ENCODE measurements around the gene TTC27. TPM values are rescaled to one million over a fixed set of nuclear protein-coding genes. Genes with fewer than 3 reads are reported as not detected.

The TTC27 gene
- polyA plus RNA-seq, 3 donors = 18.1 to 26.9 (median 21.2) TPM

- no peak for DNase-seq (ENCODE audit: extremely low read depth in 1 of 11, low read depth in 9 of 11, low spot score in 4 of 11)
Observed at GRCh38 chr2:32775954-32776353, 148.1 kb downstream of the TTC27 start.

DNA sequence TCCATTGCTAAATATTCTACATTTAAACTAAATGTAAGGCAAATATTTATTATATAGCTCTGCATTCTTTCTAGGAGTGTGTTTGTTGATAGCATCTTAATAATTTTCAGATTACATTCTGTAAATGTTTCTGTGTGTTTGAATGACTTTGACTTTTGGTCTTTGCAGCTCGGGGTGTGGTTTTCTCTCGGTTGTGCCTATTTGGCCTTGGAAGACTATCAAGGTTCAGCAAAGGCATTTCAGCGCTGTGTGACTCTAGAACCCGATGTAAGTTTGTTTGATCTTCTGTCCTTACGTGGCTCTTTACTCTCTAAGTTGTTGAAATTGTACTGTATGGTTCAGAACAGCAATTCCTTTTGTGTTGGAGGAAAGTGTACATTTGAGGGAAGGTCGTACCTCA is 149.9 kb downstream of the TTC27 start:
- no peak for DNase-seq (ENCODE audit: extremely low read depth in 1 of 11, low read depth in 9 of 11, low spot score in 4 of 11)

- DNase-seq (ENCODE audit: extremely low read depth in 1 of 11, low read depth in 9 of 11, low spot score in 4 of 11) = no peak
Observed at GRCh38 chr2:32780961-32781360, 153.1 kb downstream of the TTC27 start.

DNA sequence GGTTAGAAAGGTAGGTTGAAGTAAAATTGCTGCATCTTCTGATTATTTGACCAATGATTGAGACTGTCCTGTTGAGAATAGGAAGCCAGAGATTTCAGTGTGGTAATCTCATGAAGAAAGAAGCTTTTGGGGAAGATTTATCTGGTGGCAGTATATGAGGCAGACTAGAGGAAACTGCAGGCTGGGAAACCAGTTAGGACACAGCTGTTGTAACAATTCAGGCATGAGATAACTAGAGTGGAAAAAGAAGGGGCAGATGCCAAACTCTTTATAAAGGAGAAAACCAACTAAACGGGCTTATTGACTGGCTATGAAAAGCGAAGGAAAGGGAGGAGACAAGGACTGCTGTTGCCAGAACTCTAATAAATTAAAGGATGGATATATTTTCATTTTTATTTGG is 155.6 kb downstream of the TTC27 start:
- DNase-seq (ENCODE audit: extremely low read depth in 1 of 11, low read depth in 9 of 11, low spot score in 4 of 11) = no peak

- DNase-seq (ENCODE audit: extremely low read depth in 1 of 11, low read depth in 9 of 11, low spot score in 4 of 11) = no peak
Observed at GRCh38 chr2:32783933-32784332, 156.1 kb downstream of the TTC27 start.

DNA sequence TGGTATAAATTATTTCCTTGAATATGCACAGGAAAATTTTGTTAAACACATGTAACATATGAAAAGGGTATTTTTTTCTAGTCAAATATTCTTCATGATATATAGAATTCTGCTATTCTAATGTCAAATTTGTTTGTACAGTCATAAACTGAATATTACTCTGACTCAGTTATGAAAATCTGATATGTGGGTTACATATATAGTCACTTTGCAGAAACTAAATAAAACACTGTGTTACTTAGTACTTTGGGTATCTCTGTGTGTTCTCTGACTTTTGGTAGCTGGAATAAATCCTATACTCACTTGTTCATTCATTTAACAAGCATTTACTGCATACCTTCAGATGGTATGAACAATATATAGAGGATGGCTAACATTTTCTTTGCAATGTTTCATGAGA is 159.4 kb downstream of the TTC27 start:
- no peak for DNase-seq (ENCODE audit: extremely low read depth in 1 of 11, low read depth in 9 of 11, low spot score in 4 of 11)

GRCh38 chr2:32788114-32788513 is 160.3 kb downstream of the TTC27 start:
- DNase-seq (ENCODE audit: extremely low read depth in 1 of 11, low read depth in 9 of 11, low spot score in 4 of 11) = no peak

DNA sequence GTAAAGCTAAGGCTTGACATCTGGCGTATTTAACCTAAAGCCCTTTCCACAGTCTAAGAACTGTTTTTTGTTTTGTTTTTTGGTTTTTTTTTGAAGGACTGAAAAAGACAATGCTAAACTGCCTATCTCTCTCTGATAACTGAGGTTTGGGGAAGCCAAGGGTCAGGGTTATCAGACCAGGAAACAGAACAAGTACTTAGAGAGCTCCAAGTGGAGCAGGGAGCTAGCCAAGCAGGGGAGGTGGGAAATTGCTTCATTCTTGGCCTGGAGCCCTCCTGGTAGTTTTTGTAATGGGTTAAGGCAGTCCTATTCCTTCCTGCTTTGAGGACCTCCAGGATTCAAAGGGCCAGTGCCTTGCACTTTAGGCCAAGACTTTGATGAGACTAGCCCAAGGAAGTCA is 164.6 kb downstream of the TTC27 start:
- DNase-seq (ENCODE audit: extremely low read depth in 1 of 11, low read depth in 9 of 11, low spot score in 4 of 11) = no peak

DNA sequence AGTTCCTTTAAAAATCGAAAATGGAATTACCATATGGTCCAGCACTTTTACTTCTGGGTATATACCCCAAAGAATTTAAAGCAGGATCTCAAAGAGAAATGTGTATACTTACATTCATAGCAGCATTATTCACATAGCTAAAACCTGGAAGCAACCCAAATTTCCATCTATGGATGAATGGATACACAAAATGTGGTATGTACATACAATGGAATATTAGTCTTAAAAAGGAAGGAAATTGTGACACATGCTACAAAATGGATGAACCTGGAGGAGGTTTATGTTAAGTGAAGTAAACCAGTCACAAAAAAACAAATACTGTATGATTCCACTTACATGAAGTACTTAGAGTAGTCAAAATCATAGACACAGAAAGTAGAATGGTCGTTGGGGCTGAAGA is 171.0 kb downstream of the TTC27 start:
- no peak for DNase-seq (ENCODE audit: extremely low read depth in 1 of 11, low read depth in 9 of 11, low spot score in 4 of 11)

- DNase-seq (ENCODE audit: extremely low read depth in 1 of 11, low read depth in 9 of 11, low spot score in 4 of 11) = no peak
Observed at GRCh38 chr2:32801741-32802140, 173.9 kb downstream of the TTC27 start.

- no peak for DNase-seq (ENCODE audit: extremely low read depth in 1 of 11, low read depth in 9 of 11, low spot score in 4 of 11)
Observed at GRCh38 chr2:32802877-32803276, 175.0 kb downstream of the TTC27 start.

DNA sequence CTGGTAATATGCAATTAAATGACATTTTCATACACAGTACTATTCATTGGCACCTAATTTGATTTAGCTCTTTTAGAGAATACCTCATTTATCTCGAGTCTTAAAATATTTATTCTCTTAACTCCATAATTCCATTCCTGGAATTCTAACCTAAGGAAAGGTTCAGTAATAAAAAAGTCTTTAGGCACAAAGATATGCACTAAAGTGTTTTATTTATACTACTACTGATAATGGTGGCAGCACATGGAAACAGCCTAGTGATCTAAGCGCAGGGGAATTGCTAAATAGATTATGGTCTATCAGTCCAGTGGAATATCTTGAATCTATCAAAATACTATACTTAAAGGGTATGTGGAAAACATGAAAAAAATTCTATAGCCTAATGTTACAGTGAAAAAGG is 176.4 kb downstream of the TTC27 start:
- DNase-seq (ENCODE audit: extremely low read depth in 1 of 11, low read depth in 9 of 11, low spot score in 4 of 11) = no peak

DNA sequence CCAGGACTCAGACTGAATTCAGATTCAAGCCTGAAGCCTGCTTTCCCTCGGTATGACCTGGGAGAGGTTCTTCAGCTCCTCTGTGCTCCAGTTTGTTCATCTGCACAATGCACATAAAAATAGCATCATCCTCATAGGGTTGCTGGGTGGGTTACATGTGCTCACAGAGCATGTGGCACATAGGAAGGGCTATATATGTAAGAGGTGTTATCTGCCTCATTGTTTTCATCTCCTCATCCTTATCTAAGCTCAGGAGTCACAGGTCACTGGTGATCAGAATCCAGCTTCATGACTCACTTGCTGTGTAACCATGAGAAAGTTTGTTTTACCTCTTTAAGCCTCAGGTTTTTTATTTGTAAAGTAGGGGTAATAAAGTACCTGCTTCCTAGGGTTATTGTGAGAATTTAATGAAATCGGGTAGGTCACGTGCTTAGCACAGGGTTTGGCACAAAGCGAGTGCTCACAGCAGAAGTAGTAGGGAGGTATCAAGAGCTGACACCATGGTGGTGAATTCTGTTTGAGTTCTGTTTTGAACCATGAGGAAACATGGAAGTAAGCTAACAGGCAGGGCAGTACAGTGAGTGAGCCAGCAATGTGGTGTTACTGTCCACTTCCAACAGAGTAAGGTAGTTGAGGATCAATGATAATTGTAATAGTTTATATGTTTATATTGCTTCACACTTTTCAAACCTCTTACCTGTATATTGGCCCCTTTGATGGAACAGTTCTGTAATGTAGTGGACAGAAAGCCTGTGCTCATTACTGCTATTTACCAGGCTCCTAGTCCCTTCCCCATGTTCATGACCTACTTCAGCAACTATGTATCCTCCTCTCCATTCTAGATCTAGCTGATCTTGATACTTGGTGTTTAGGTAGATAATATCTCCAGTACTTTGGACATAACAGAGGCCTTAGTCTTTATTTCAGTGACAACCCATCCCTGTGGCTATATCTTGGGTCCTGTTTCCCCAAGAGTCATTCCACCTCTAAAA is 177.6 kb downstream of the TTC27 start:
- DNase-seq (ENCODE audit: extremely low read depth in 1 of 11, low read depth in 9 of 11, low spot score in 4 of 11) = no peak

- DNase-seq (ENCODE audit: extremely low read depth in 1 of 11, low read depth in 9 of 11, low spot score in 4 of 11) = no peak
Observed at GRCh38 chr2:32806857-32807256, 179.0 kb downstream of the TTC27 start.

DNA sequence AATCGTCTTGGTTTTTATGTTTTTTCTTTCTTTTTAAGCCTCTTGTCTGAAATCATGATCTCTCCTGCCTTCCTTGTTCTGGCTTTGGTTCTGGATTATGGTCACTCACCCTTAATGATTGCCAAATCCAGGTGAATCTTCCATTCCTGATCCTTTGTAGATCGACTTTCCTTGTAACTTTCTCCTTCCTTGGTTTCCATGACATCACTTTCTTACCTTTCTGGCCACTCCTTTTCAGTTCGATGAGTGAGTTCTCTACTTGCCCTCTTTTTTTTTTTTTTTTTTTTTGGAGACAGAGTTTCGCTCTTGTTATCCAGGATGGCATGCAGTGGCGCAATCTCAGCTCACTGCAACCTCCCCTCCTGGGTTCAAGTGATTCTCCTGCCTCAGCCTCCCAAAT is 179.8 kb downstream of the TTC27 start:
- no peak for DNase-seq (ENCODE audit: extremely low read depth in 1 of 11, low read depth in 9 of 11, low spot score in 4 of 11)

GRCh38 chr2:32810909-32811495 is 183.2 kb downstream of the TTC27 start:
- DNase-seq (ENCODE audit: extremely low read depth in 1 of 11, low read depth in 9 of 11, low spot score in 4 of 11) = no peak

GRCh38 chr2:32811696-32812095 is 183.8 kb downstream of the TTC27 start:
- DNase-seq (ENCODE audit: extremely low read depth in 1 of 11, low read depth in 9 of 11, low spot score in 4 of 11) = no peak

DNA sequence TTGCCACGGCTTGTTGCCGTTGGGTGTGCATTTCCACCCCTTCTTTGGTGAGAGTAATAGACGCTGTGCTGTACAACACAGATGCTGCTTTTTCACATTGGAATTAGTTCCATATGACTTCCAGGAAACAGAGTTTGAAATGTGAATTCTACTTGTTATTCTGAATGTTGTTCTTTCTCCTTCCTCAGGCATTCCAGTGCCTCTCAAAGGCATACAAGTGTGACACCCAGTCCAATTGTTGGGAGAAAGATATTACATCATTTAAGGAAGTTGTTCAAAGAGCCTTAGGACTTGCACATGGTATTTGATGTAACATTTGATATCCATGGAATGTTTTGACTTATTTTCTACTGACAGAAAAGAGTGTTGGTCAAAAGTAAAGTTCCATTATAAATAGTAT is 184.5 kb downstream of the TTC27 start:
- DNase-seq (ENCODE audit: extremely low read depth in 1 of 11, low read depth in 9 of 11, low spot score in 4 of 11) = no peak

DNA sequence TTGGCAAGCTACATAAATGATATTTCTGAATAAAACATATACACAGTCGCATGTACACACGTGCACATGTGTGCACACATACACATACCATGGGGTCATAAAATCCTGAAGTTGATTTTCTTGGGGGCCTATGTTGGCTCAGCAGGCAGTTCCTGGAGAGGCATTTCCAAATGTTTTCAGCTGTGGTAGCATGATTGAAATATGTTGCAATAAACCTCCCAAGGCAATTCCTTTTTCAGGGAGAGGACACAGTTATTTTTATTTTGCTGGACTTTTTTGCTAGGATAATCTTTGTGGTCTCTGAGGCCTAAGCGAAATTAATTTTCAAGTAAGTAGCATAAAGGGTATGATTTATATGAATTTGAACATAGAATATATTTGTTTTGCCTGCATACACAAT is 192.2 kb downstream of the TTC27 start:
- no peak for DNase-seq (ENCODE audit: extremely low read depth in 1 of 11, low read depth in 9 of 11, low spot score in 4 of 11)

DNA sequence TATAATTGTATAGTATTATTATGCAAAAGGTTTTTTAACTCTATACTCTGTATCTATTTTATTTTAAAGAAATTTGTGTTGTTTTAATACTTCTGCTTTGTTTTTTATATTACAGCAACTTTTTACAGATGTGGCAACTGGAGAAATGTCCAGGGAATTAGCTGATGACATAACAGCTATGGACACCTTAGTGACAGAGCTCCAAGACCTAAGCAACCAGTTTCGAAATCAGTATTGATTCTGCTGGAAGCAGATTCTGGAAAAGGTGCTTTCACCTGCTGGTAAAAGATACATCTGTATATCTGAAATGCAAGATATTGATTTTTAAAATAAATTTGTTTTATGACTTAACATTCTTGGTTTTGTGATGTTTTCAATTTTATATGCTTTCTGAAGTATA is 192.9 kb downstream of the TTC27 start:
- no peak for DNase-seq (ENCODE audit: extremely low read depth in 1 of 11, low read depth in 9 of 11, low spot score in 4 of 11)

Measured in renal cortex interstitium (tissue), 11 donors.